GM21367 (cell line): Measurements from ENCODE around the gene GRAMD1B.
"Not testable (repeated sequence)": the region's sequence is repeated elsewhere in the genome, so short reads cannot be mapped to it uniquely, and the experiment has no call there.

Source experiments
- ATAC-seq: cut with Tn5 transposase; IDR thresholded peaks from one replicate; pipeline ENCODE4 v1.9.1; 2021; ENCODE audit not compliant: unreplicated experiment

Gene GRAMD1B

GRCh38 chr11:123439616-123440015 is 9.5 kb downstream of the GRAMD1B start:
- no peak for ATAC-seq

- no peak for ATAC-seq
Measured at GRCh38 chr11:123441161-123441560, 11.1 kb downstream of the GRAMD1B start.

- ATAC-seq = no peak
Measured at GRCh38 chr11:123443851-123444623, 14.0 kb downstream of the GRAMD1B start.

- ATAC-seq = no peak
Measured at GRCh38 chr11:123448823-123449222, 18.8 kb downstream of the GRAMD1B start.

GRCh38 chr11:123449436-123449835 is 19.4 kb downstream of the GRAMD1B start:
- ATAC-seq = no peak

GRCh38 chr11:123450623-123451022 is 20.6 kb downstream of the GRAMD1B start:
- ATAC-seq = no peak

GRCh38 chr11:123451183-123451781 is 21.2 kb downstream of the GRAMD1B start:
- ATAC-seq = no peak

- no peak for ATAC-seq
Measured at GRCh38 chr11:123452794-123453193, 22.7 kb downstream of the GRAMD1B start.

GRCh38 chr11:123454060-123454651 is 24.1 kb downstream of the GRAMD1B start:
- ATAC-seq = no peak

- ATAC-seq = no peak
Measured at GRCh38 chr11:123454796-123455195, 24.7 kb downstream of the GRAMD1B start.

- ATAC-seq = not testable (repeated sequence)
Measured at GRCh38 chr11:123456448-123456847, 26.4 kb downstream of the GRAMD1B start.

GRCh38 chr11:123457187-123457770 is 27.2 kb downstream of the GRAMD1B start:
- ATAC-seq = no peak

- no peak for ATAC-seq
Measured at GRCh38 chr11:123458501-123458900, 28.4 kb downstream of the GRAMD1B start.

- ATAC-seq = no peak
Measured at GRCh38 chr11:123460012-123460700, 30.1 kb downstream of the GRAMD1B start.

- ATAC-seq = no peak
Measured at GRCh38 chr11:123461164-123461563, 31.1 kb downstream of the GRAMD1B start.

- not testable (repeated sequence) for ATAC-seq
Measured at GRCh38 chr11:123465667-123466066, 35.6 kb downstream of the GRAMD1B start.

- ATAC-seq = not testable (repeated sequence)
Measured at GRCh38 chr11:123466172-123466571, 36.1 kb downstream of the GRAMD1B start.

GRCh38 chr11:123469089-123469488 is 39.0 kb downstream of the GRAMD1B start:
- ATAC-seq = no peak

- ATAC-seq = no peak
Measured at GRCh38 chr11:123469586-123469985, 39.5 kb downstream of the GRAMD1B start.

- no peak for ATAC-seq
Measured at GRCh38 chr11:123470842-123471241, 40.8 kb downstream of the GRAMD1B start.

GRCh38 chr11:123472236-123472935 is 42.3 kb downstream of the GRAMD1B start:
- ATAC-seq = no peak
